GM12878 (cell line): ENCODE measurements around the gene PPP1R13L. TPM values are rescaled to one million over a fixed set of nuclear protein-coding genes. Genes with fewer than 3 reads are reported as not detected.

Experiments
- ATAC-seq: fragments of 200-7000 bp; cut with Tn5 transposase; 3 replicates; pipeline ENCODE4 v1.9.1; 2020; ENCODE audit warnings: mild to moderate bottlenecking, moderate library complexity
- BruUV-seq: library from RNA; stranded (reverse); fragments of 400-500 nt; replicated peaks from 2 replicates; lab custom pipeline; 2021; lab: Mats Ljungman, UMichigan
- CTCF ChIA-PET: fragments of 300-600 bp; sonication (Branson Sonifier 250); formaldehyde crosslinking; extraction: SDS; loops from one replicate; lab custom pipeline; 2021; ENCODE audit warnings: inconsistent platforms; lab: Yijun Ruan, JAX
- POLR2A ChIA-PET: fragments of 350-600 bp; formaldehyde crosslinking; extraction: SDS; loops from one replicate; lab custom pipeline; 2021; ENCODE audit warnings: inconsistent platforms; lab: Charles Lee
- RAD21 ChIA-PET: fragments of 300-600 bp; sonication (Branson Sonifier 250); formaldehyde crosslinking; loops from one replicate; lab custom pipeline; 2023; ENCODE audit warnings: antibody characterized with exemption; ENCODE audit not compliant: unreplicated experiment; lab: Charles Lee
- SMC1A ChIA-PET: fragments of 300-600 bp; sonication (Branson Sonifier 250); formaldehyde crosslinking; loops from one replicate; lab custom pipeline; 2023; ENCODE audit not compliant: unreplicated experiment, uncharacterized antibody; lab: Charles Lee
- DNase-seq: peaks from one replicate; pipeline ENCODE4 v3.0.0-alpha.2; 2011; ENCODE audit warnings: low read depth, low spot score
- FAIRE-seq: peaks from 3 replicates; lab custom pipeline; 2011; peaks lifted over from hg19 to GRCh38; lab: Jason Lieb, UNC
- H2AFZ ChIP-seq: 2 replicates; pipeline ENCODE4 v1.6.0; 2011; ENCODE audit warnings: low read depth, low read length, control low read depth; ENCODE audit not compliant: control insufficient read depth
- H3K27ac ChIP-seq: 2 replicates; pipeline ENCODE4 v1.5.1; 2011; ENCODE audit warnings: control low read depth; ENCODE audit not compliant: control insufficient read depth, insufficient read depth
- H3K27me3 ChIP-seq, 2 experiments: replicated peaks in 1 of 2; 2 replicates each; pipeline versions ENCODE4 v1.6.0 to v1.6.1; 2011; ENCODE audit warnings: low read length in 1 of 2; ENCODE audit not compliant: control insufficient read depth in 2 of 2, insufficient read depth in 2 of 2
- H3K36me3 ChIP-seq, 2 experiments: 2 replicates each; pipeline ENCODE4 v1.5.1; 2011; ENCODE audit warnings: low read length in 1 of 2; ENCODE audit not compliant: control insufficient read depth in 2 of 2, insufficient read depth in 2 of 2
- H3K4me1 ChIP-seq: 2 replicates; pipeline ENCODE4 v1.6.1; 2011; ENCODE audit warnings: mild to moderate bottlenecking, low read length, moderate library complexity, mixed read lengths; ENCODE audit not compliant: control insufficient read depth, insufficient read depth
- H3K4me2 ChIP-seq: 2 replicates; pipeline ENCODE4 v1.6.0; 2011; ENCODE audit warnings: control low read depth; ENCODE audit not compliant: control insufficient read depth, insufficient read depth
- H3K4me3 ChIP-seq: fragments of 200-600 bp; sonication (generic); 2 replicates; pipeline ENCODE4 v1.5.1; 2016
- H3K79me2 ChIP-seq: 2 replicates; pipeline ENCODE4 v1.6.0; 2011; ENCODE audit warnings: low read length; ENCODE audit not compliant: control insufficient read depth, insufficient read depth
- H3K9ac ChIP-seq: 2 replicates; pipeline ENCODE4 v1.8.0; 2011; ENCODE audit warnings: low read length, control low read depth, mixed read lengths; ENCODE audit not compliant: control insufficient read depth, insufficient read depth
- H3K9me3 ChIP-seq: replicated peaks from 3 replicates; pipeline ENCODE4 v1.5.1; 2011; ENCODE audit warnings: mild to moderate bottlenecking, low read length; ENCODE audit not compliant: control insufficient read depth, insufficient read depth
- H4K20me1 ChIP-seq: 2 replicates; pipeline ENCODE4 v1.6.0; 2011; ENCODE audit not compliant: control insufficient read depth, insufficient read depth
- ATF7 ChIP-seq: fragments of 450-650 bp; IDR thresholded peaks from 2 replicates; pipeline ENCODE4 v1.6.1; 2016; ENCODE audit warnings: low read depth, mild to moderate bottlenecking
- BRCA1 ChIP-seq: IDR thresholded peaks from 2 replicates; pipeline ENCODE4 v1.6.1; 2011; ENCODE audit warnings: low read depth, low read length, improper control_type of control experiment
- CREB1 ChIP-seq: IDR thresholded peaks from 2 replicates; pipeline ENCODE4 v1.6.1; 2012; ENCODE audit warnings: low read depth, mild to moderate bottlenecking, inconsistent platforms
- EGR1 ChIP-seq, 2 experiments: IDR thresholded peaks; 1 replicate in 1 of 2; 2 replicates in 1 of 2; pipeline ENCODE4 v1.6.1; 2011 to 2012; ENCODE audit warnings: low read depth in 2 of 2, low read length in 2 of 2, borderline replicate concordance in 1 of 2, mild to moderate bottlenecking in 1 of 2, moderate library complexity in 1 of 2
- EP300 ChIP-seq, 2 experiments: fragments of 150-350 bp in 1 of 2; IDR thresholded peaks; 2 replicates each; pipeline ENCODE4 v1.6.1; 2011 to 2012; ENCODE audit warnings: low read depth in 2 of 2, low read length in 2 of 2, borderline replicate concordance in 1 of 2, improper control_type of control experiment in 1 of 2, inconsistent platforms in 1 of 2; ENCODE audit not compliant: control insufficient read depth in 1 of 2
- FOS ChIP-seq: IDR thresholded peaks from 3 replicates; pipeline ENCODE4 v1.6.1; 2011; ENCODE audit warnings: borderline replicate concordance; ENCODE audit not compliant: insufficient read length; ENCODE audit errors: extremely low read depth
- HCFC1 ChIP-seq: fragments of 150-350 bp; IDR thresholded peaks from 2 replicates; pipeline ENCODE4 v1.6.1; 2014; ENCODE audit warnings: low read length
- KAT2A ChIP-seq: conservative IDR thresholded peaks from 2 replicates; pipeline ENCODE4 v1.6.1; 2011; ENCODE audit warnings: low read depth, low read length; ENCODE audit not compliant: control insufficient read depth
- MTA3 ChIP-seq: IDR thresholded peaks from 2 replicates; pipeline ENCODE4 v1.6.1; 2012; ENCODE audit warnings: low read length, inconsistent platforms, borderline replicate concordance
- RELA ChIP-seq: fragments of 450-650 bp; IDR thresholded peaks from 2 replicates; pipeline ENCODE4 v1.8.0; 2014; ENCODE audit warnings: borderline replicate concordance; ENCODE audit not compliant: partially characterized antibody
- SIN3A ChIP-seq: IDR thresholded peaks from 2 replicates; pipeline ENCODE4 v1.6.1; 2012; ENCODE audit warnings: low read depth, low read length, improper control_type of control experiment
- SMC3 ChIP-seq: IDR thresholded peaks from 2 replicates; pipeline ENCODE4 v1.6.1; 2011; ENCODE audit warnings: low read length, improper control_type of control experiment, borderline replicate concordance
- WGBS: methylation state at CpG from one replicate; pipeline ENCODE4 v1.1.6; 2016; ENCODE audit warnings: low lambda C conversion rate; ENCODE audit not compliant: insufficient replicate concordance, insufficient coverage; ENCODE audit errors: missing lambda C conversion rate; 5-methylcytosine and 5-hydroxymethylcytosine counted together
- in situ Hi-C: fragments of 300-500 bp; cut with MboI; formaldehyde crosslinking; loops from 9 replicates; pipeline ENCODE4 v1.14.3; 2018; ENCODE audit warnings: mixed read lengths
- intact Hi-C: fragments of 100-400 bp; cut with micrococcal nuclease; formaldehyde crosslinking; loops from one replicate; pipeline ENCODE4 v1.14.2; 2022; ENCODE audit not compliant: unreplicated experiment
- polyA plus RNA-seq, 11 experiments: library from polyadenylated mRNA; depleted of rRNA in 4 of 11; unstranded in 6 of 11; stranded (reverse) in 5 of 11; fragments of >200 nt; fragmentation: Nextera tagmentation in 4 of 11; fragmentation: Illumina TruSeq in 1 of 11; extraction: Ambion mirVana in 4 of 11; extraction: Trizol in 1 of 11; gene quantifications; 1 replicate in 1 of 11; 2 replicates in 10 of 11; pipeline versions ENCODE4 v1.2.1 to v1.2.3, GENCODE V29; 2011 to 2016; ENCODE audit warnings: inconsistent platforms in 2 of 11, missing spikeins in 2 of 11, low read depth in 1 of 11
- total RNA-seq, 4 experiments: library from RNA; depleted of rRNA in 3 of 4; stranded (reverse); fragments of >200 nt in 3 of 4; fragmentation: Illumina TruSeq in 1 of 4; extraction: Trizol in 1 of 4; gene quantifications; 2 replicates each; pipeline versions ENCODE4 v1.2.1 to v1.2.3, GENCODE V29; 2013 to 2021
- TF ChIP-seq, protein P1 (sequence below): fragments of 450-650 bp; IDR thresholded peaks from 2 replicates; pipeline ENCODE4 v1.6.1; 2016; ENCODE audit warnings: mild to moderate bottlenecking
- TF ChIP-seq, protein P2 (sequence below): fragments of 450-650 bp; IDR thresholded peaks from 2 replicates; pipeline ENCODE4 v1.6.1; 2017; ENCODE audit warnings: mild to moderate bottlenecking, moderate library complexity
- TF ChIP-seq, protein P3 (sequence below), 3 experiments: IDR thresholded peaks in 2 of 3; conservative IDR thresholded peaks in 1 of 3; 2 replicates each; pipeline ENCODE4 v1.5.1; 2011; ENCODE audit warnings: low read depth in 3 of 3, low read length in 3 of 3, mild to moderate bottlenecking in 3 of 3, control low read depth in 2 of 3, moderate library complexity in 2 of 3, inconsistent platforms in 1 of 3, mixed read lengths in 1 of 3; ENCODE audit not compliant: control insufficient read depth in 2 of 3, insufficient read depth in 1 of 3; ENCODE audit errors: extremely low read depth in 1 of 3

The PPP1R13L gene
- total and polyA plus RNA-seq, 10 of the 15 experiments (the other 5 are each of a cell fraction or from before 2014, with no cell fraction given), result 0.40 to 10.0 (median 2.5) TPM

DNA sequence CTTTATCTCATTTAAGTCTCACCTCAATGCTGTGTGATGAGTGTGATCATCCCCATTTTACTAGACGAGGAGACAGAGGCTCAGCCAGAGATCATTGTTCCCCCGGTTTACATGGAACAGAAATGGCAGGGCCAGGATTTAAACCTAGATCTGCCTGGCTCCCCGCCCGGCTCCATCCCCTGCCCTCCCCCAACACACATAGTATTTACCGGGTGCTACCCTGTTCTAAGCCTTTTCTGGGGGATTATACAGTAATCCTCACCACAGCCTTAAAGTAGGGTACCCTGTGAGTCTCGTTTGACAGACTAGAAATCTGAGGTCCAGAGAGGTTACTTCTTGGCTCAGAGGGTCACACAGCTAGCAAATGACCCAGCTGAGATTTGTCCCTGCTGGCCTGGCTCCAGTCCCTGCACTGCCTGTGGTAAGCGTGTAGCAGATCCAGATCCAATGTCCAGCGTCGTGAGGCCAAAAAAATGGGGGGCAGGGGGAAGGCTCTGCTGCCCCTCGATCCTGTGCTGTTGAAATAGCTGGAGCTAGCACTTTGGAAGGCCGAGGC lies 68.1 kb downstream of the PPP1R13L start:
- H3K4me1 ChIP-seq, result peaks cover 3% of the 10 kb centered on the region; the same call in 1 of the 2 replicates
- no peak for FAIRE-seq
- H3K36me3 ChIP-seq, result no peaks in the 10 kb centered on the region
- 0 out of 4 replicates have a peak, but pooled peaks cover 0 to 1% of the 10 kb centered on the region in 2 experiments for H3K27me3 ChIP-seq
- ChIA-PET POLR2A (no interaction called here), RAD21 (interaction anchor here (0.8 kb wide), 1 partner anchor 88 kb away, joined by 3 read pairs; no protein-coding TSS in a partner anchor)
- no peak overlapping the region for H3K9ac ChIP-seq
- no peak overlapping the region for H3K4me3 ChIP-seq
- no peaks in the 10 kb centered on the region for H3K79me2 ChIP-seq
- no TSS peak for BruUV-seq
- no peak for DNase-seq
- WGBS, result 63% methylated on average over 11 of the region's 11 CpGs
- TF ChIP-seq HCFC1 (no peak), CREB1 (no peak), FOS (no peak), RELA (no peak), EP300 (IDR thresholded peaks at IDR 0.05; ENCODE audit: borderline replicate concordance in 1 of 2, control insufficient read depth in 1 of 2, low read depth in 2 of 2, low read length in 2 of 2) (no peak), EGR1 (IDR thresholded peaks at IDR 0.05; ENCODE audit: borderline replicate concordance in 1 of 2, low read depth in 2 of 2, low read length in 2 of 2) (no peak), BRCA1 (no peak), SMC3 (no peak), SIN3A (no peak), ATF7 (no peak), KAT2A (no peak), MTA3 (no peak)
- TF ChIP-seq, protein P1, sequence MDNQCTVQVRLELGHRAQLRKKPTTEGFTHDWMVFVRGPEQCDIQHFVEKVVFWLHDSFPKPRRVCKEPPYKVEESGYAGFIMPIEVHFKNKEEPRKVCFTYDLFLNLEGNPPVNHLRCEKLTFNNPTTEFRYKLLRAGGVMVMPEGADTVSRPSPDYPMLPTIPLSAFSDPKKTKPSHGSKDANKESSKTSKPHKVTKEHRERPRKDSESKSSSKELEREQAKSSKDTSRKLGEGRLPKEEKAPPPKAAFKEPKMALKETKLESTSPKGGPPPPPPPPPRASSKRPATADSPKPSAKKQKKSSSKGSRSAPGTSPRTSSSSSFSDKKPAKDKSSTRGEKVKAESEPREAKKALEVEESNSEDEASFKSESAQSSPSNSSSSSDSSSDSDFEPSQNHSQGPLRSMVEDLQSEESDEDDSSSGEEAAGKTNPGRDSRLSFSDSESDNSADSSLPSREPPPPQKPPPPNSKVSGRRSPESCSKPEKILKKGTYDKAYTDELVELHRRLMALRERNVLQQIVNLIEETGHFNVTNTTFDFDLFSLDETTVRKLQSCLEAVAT, result no peak
- TF ChIP-seq, protein P2, sequence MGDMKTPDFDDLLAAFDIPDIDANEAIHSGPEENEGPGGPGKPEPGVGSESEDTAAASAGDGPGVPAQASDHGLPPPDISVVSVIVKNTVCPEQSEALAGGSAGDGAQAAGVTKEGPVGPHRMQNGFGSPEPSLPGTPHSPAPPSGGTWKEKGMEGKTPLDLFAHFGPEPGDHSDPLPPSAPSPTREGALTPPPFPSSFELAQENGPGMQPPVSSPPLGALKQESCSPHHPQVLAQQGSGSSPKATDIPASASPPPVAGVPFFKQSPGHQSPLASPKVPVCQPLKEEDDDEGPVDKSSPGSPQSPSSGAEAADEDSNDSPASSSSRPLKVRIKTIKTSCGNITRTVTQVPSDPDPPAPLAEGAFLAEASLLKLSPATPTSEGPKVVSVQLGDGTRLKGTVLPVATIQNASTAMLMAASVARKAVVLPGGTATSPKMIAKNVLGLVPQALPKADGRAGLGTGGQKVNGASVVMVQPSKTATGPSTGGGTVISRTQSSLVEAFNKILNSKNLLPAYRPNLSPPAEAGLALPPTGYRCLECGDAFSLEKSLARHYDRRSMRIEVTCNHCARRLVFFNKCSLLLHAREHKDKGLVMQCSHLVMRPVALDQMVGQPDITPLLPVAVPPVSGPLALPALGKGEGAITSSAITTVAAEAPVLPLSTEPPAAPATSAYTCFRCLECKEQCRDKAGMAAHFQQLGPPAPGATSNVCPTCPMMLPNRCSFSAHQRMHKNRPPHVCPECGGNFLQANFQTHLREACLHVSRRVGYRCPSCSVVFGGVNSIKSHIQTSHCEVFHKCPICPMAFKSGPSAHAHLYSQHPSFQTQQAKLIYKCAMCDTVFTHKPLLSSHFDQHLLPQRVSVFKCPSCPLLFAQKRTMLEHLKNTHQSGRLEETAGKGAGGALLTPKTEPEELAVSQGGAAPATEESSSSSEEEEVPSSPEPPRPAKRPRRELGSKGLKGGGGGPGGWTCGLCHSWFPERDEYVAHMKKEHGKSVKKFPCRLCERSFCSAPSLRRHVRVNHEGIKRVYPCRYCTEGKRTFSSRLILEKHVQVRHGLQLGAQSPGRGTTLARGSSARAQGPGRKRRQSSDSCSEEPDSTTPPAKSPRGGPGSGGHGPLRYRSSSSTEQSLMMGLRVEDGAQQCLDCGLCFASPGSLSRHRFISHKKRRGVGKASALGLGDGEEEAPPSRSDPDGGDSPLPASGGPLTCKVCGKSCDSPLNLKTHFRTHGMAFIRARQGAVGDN, result no peak
- TF ChIP-seq, protein P3, sequence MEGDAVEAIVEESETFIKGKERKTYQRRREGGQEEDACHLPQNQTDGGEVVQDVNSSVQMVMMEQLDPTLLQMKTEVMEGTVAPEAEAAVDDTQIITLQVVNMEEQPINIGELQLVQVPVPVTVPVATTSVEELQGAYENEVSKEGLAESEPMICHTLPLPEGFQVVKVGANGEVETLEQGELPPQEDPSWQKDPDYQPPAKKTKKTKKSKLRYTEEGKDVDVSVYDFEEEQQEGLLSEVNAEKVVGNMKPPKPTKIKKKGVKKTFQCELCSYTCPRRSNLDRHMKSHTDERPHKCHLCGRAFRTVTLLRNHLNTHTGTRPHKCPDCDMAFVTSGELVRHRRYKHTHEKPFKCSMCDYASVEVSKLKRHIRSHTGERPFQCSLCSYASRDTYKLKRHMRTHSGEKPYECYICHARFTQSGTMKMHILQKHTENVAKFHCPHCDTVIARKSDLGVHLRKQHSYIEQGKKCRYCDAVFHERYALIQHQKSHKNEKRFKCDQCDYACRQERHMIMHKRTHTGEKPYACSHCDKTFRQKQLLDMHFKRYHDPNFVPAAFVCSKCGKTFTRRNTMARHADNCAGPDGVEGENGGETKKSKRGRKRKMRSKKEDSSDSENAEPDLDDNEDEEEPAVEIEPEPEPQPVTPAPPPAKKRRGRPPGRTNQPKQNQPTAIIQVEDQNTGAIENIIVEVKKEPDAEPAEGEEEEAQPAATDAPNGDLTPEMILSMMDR (IDR thresholded peaks at IDR 0.05 in 2 of 3, conservative IDR thresholded peaks at IDR 0.05 in 1 of 3; ENCODE audit: control insufficient read depth in 2 of 3, extremely low read depth in 1 of 3, insufficient read depth in 1 of 3, low read depth in 3 of 3, low read length in 3 of 3), result no peak
- TF ChIP-seq, all 136 proteins: peak for 0
- Histone ChIP-seq H3K9me3 (no peaks in the 10 kb centered on the region), H4K20me1 (no peaks in the 10 kb centered on the region), H2AFZ (no peak overlapping the region), H3K4me2 (no peak overlapping the region), H3K27ac (no peak overlapping the region)
- CTCF ChIA-PET, result interaction anchor here (1.1 to 2.4 kb wide), 2 partner anchors 83 to 88 kb away, joined by 6 to 15 read pairs; no protein-coding TSS in a partner anchor
- ATAC-seq, result no peak
- SMC1A ChIA-PET, result no interaction called here
- intact Hi-C loops, result loop anchor here (5.0 to 10.0 kb wide), 5 partner anchors 84 to 429 kb away; partner anchors contain the start of genes APOE, MARK4 and PPP1R37
- in situ Hi-C loops, result loop anchor here (10.0 kb wide), 1 partner anchor 432 kb away; the partner anchor contains the start of gene APOE
